GM21723 (cell line): Measurements from ENCODE around the gene ATXN7L3B.

Source experiments
- ATAC-seq: cut with Tn5 transposase; IDR thresholded peaks from one replicate; pipeline ENCODE4 v1.9.1; 2021; ENCODE audit warnings: mild to moderate bottlenecking, moderate library complexity; ENCODE audit not compliant: unreplicated experiment

Gene ATXN7L3B

GRCh38 chr12:74547249-74547648, 9.6 kb downstream of the ATXN7L3B start:
- ATAC-seq: no peak

GRCh38 chr12:74551291-74551690, 13.7 kb downstream of the ATXN7L3B start:
- no peak for ATAC-seq

GRCh38 chr12:74552201-74552600, 14.6 kb downstream of the ATXN7L3B start:
- no peak for ATAC-seq

DNA sequence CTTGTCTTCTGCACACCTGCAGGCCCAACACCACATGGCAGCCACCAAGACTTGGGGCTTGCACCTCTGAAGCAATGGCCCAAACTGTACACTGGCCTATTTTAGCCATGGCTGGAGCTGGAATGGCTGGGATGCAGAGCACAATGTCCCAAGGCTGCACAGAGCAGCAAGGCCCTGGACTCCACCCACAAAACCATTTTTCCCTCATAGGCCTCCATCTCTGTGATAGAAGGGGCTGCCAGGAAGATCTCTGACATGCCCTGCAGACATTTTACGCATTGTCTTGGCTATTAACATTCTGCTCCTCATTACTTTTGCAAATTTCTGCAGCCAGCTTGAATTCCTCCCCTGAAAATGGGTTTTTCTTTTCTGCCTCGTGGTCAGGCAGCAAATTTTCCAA, 22.1 kb downstream of the ATXN7L3B start:
- no peak for ATAC-seq

- no peak for ATAC-seq
These were observed 26.3 kb downstream of the ATXN7L3B start for GRCh38 chr12:74563927-74564326.

GRCh38 chr12:74578486-74578885, 40.9 kb downstream of the ATXN7L3B start:
- ATAC-seq: no peak

GRCh38 chr12:74579446-74579845, 41.8 kb downstream of the ATXN7L3B start:
- ATAC-seq: no peak

- ATAC-seq: no peak
These were observed 42.3 kb downstream of the ATXN7L3B start for GRCh38 chr12:74579981-74580380.

- ATAC-seq: no peak
These were observed 43.8 kb downstream of the ATXN7L3B start for GRCh38 chr12:74581439-74581838.

DNA sequence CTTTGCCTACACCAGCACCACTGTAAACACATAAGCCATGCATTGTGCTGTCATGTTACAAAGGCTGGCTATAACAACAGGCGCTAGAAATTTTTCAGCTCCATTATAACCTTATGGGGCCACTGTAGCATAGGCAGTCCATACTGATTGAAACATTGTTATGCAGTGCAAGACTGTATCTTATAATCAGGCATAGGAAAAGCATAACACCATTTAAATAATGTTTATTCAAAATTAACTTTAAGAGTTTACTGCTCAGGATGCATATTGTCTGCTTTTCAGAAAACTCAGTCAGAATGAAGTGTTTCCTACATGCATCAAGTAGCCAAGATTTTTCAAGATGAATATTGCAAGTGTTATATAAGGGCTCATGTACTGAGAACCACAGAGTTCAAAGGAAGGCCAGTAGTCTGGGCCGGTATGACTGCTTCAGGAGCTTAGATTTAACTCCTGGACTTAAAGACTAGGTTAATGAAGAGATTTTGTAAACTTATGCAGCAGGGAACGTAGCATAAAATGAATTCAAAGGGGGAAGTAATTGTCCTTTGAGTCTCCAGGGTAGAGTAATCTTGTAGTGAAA, 46.9 kb downstream of the ATXN7L3B start:
- ATAC-seq: no peak

DNA sequence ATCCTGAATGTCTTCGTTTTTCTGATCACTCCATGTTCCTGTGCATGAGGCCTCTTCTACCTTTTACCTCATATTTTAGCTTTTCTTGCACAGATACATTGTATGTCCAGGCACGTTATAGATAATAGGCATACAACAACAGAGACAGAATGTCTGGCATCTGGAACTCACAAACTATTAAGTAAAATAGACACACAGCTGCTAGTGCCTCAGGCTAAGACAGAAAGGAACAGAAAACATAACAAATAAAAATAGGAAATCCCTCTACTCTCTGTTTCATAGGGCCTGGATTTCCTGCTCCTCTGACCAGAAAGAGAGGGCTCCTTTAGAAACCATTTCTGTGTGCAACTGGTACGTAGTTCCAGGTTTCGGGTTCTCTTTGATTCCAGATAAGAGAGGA, 48.6 kb downstream of the ATXN7L3B start:
- ATAC-seq: no peak
